ENCODE data around the gene BIN1. TPM values are rescaled to one million over a fixed set of nuclear protein-coding genes. Genes with fewer than 3 reads are reported as not detected.

BIN1 gene
- total RNA-seq, 4 donors from 2014 or later, result 36.1 to 101 (median 53.9) TPM

DNA sequence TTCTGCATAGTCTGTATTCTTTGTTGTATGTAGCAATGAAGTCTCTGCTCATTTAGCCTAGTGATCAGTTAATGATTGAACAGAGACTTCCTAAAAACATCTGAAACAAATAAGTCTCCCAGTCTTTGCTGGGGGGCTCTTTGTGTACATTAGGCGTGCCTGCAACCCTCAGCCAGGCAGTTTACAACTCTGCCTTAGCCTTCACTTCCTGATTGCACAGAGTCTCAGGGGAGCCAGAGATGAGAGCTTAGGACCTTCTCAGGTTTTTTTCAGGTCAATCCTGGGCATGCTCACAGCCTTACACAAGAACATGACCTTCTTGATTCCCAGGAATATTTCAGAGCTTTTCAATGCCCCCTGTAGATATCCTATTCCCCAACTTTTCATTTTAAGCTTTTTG lies 44.0 kb upstream of the BIN1 start:
- Histone ChIP-seq H3K4me3 (no peak overlapping the region), H3K27me3 (no peaks in the 10 kb centered on the region), H3K27ac (no peak overlapping the region), H3K4me1 (peaks cover 0 to 29% (median 7%) of the 10 kb centered on the region in 3 donors), H3K36me3 (no peaks in the 10 kb centered on the region), H3K9me3 (peaks cover 0 to 6% (median 0%) of the 10 kb centered on the region in 3 donors)
- WGBS, 2 donors (ENCODE audit: low coverage in 1 of 2), result 88 to 100% methylated on average over 1 of the region's 1 CpG
- no peak for TF ChIP-seq POLR2A (IDR thresholded peaks at IDR 0.05)
- no peak for TF ChIP-seq POLR2AphosphoS5 (IDR thresholded peaks at IDR 0.05)
- no peak for TF ChIP-seq EP300 (IDR thresholded peaks at IDR 0.05)
- TF ChIP-seq, protein P1, sequence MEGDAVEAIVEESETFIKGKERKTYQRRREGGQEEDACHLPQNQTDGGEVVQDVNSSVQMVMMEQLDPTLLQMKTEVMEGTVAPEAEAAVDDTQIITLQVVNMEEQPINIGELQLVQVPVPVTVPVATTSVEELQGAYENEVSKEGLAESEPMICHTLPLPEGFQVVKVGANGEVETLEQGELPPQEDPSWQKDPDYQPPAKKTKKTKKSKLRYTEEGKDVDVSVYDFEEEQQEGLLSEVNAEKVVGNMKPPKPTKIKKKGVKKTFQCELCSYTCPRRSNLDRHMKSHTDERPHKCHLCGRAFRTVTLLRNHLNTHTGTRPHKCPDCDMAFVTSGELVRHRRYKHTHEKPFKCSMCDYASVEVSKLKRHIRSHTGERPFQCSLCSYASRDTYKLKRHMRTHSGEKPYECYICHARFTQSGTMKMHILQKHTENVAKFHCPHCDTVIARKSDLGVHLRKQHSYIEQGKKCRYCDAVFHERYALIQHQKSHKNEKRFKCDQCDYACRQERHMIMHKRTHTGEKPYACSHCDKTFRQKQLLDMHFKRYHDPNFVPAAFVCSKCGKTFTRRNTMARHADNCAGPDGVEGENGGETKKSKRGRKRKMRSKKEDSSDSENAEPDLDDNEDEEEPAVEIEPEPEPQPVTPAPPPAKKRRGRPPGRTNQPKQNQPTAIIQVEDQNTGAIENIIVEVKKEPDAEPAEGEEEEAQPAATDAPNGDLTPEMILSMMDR (IDR thresholded peaks at IDR 0.05), result no peak
- no peak for ATAC-seq

DNA sequence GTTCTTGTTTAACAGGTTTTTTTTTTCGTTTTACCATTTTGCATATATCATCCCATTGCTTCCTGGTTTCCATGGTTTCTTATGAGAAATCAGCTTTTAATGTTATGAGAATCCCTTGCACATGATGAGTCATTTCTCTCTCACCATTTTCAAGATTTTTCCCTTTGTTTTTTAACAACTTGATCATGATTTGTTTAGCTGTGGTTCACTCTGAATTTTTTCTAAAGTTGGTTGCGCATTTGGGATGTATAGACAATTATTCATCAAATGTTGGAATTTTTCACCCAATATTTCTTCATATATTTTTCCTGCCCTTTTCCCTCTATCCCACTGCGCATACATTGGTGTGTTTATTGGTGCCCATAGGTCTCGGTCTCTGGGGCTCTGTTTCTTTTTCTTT lies 42.4 kb upstream of the BIN1 start:
- peaks cover 0 to 6% (median 0%) of the 10 kb centered on the region in 3 donors for H3K9me3 ChIP-seq
- WGBS, 2 donors (ENCODE audit: low coverage in 1 of 2), result 86 to 90% methylated on average over 1 to 4 of the region's 4 CpGs
- no peaks in the 10 kb centered on the region for H3K27me3 ChIP-seq
- no peak overlapping the region for H3K27ac ChIP-seq
- no peaks in the 10 kb centered on the region for H3K36me3 ChIP-seq
- no peak overlapping the region for H3K4me3 ChIP-seq
- ATAC-seq, result no peak
- no peak for TF ChIP-seq EP300 (IDR thresholded peaks at IDR 0.05)
- TF ChIP-seq, protein P1 (IDR thresholded peaks at IDR 0.05), result no peak
- no peak for TF ChIP-seq POLR2A (IDR thresholded peaks at IDR 0.05)
- TF ChIP-seq POLR2AphosphoS5 (IDR thresholded peaks at IDR 0.05), result no peak
- H3K4me1 ChIP-seq, result peaks cover 0 to 31% (median 18%) of the 10 kb centered on the region in 3 donors

DNA sequence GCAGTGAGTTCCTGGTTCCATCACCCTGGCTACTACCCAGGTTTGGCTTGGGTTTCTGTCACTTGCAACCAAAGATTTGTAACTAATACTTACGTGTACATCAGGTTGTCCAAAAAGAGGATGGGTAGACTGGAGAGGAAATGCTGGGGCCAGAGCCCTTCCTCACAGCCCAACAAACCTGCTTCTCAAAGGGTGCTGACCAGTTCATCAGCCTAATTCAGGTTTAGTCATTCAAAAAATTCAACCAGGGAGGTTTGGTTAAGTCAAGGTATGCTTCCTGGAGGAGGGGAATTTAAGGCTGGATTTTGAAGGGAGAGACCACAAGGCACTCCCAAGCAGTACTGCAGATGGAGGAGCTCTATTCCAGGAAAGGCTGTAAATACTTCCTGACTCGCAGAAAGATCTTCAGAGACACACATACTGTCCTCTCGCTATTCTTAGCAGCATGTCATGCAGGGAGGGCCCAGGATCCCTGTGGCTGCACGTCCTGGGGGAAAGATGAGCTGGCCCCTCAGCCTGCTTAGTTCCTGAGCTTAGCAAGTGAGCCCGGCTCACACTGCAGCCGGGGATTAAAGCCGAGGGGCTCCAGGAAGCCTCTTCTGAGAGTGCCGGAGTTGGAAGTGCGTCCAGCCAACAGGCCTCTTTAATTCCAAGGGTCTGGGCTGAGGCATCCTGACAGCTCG lies 40.0 kb upstream of the BIN1 start:
- Histone ChIP-seq H3K4me3 (no peak overlapping the region), H3K9me3 (peaks cover 0 to 6% (median 0%) of the 10 kb centered on the region in 3 donors), H3K36me3 (no peaks in the 10 kb centered on the region), H3K27me3 (no peaks in the 10 kb centered on the region), H3K27ac (no peak overlapping the region), H3K4me1 (peaks cover 0 to 39% (median 22%) of the 10 kb centered on the region in 3 donors)
- WGBS, 2 donors (ENCODE audit: low coverage in 1 of 2), result 63% methylated on average over 2 of the region's 10 CpGs; no CpG with 5 or more reads in 1 of the 2 donors
- no peak for ATAC-seq
- TF ChIP-seq POLR2AphosphoS5 (IDR thresholded peaks at IDR 0.05), result no peak
- TF ChIP-seq, protein P1 (IDR thresholded peaks at IDR 0.05), result no peak
- TF ChIP-seq POLR2A (IDR thresholded peaks at IDR 0.05), result no peak

DNA sequence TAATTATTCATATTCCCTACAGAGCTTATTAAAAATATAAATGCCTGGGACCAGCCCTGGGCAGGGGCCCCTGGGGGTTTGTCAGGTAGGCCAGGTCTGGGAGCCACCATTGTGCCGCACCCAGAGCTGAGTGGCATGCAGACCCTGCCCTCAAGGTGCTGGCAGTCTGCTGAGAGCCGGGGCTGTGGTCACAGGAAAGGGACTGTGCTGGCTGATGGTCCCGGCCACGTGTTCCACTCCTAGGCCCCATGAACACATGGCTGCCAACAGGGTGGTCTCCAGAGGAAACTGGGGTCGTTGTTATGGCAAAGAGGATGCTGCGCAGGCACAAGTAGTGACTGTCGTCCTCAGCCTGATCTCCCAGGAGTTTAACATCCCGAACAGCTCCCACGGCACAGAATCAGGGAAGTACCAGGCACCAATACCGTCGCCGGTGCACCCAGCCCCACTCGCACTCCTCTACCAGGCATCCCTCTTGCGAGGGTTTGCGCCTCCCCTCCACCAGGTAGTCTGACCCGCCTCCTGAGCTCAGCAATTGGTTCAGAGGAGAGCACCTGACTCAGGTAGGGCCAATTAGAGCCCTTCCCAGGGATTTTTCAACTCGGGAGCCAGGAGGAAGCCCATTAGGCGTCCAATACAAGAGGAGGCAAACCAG lies 39.2 kb upstream of the BIN1 start:
- 93% methylated on average over 3 of the region's 18 CpGs; no CpG with 5 or more reads in 1 of the 2 donors for WGBS, 2 donors (ENCODE audit: low coverage in 1 of 2)

More for the DNA sequence above, 39.2 kb upstream of the BIN1 start:
- Histone ChIP-seq H3K4me1 (peaks cover 0 to 39% (median 22%) of the 10 kb centered on the region in 3 donors), H3K27me3 (no peaks in the 10 kb centered on the region), H3K27ac (peak overlapping the region in 2 of 4 donors; percentile 25 to 64), H3K4me3 (no peak overlapping the region), H3K36me3 (no peaks in the 10 kb centered on the region), H3K9me3 (peaks cover 0 to 4% (median 0%) of the 10 kb centered on the region in 3 donors)
- TF ChIP-seq POLR2A (IDR thresholded peaks at IDR 0.05) (no peak), POLR2AphosphoS5 (IDR thresholded peaks at IDR 0.05) (no peak), EP300 (IDR thresholded peaks at IDR 0.05) (no peak)
- TF ChIP-seq, protein P1 (IDR thresholded peaks at IDR 0.05), result no peak
- ATAC-seq, result no peak

Data from gastroesophageal sphincter (tissue), 4 donors.